Ascending aorta (tissue), 2 donors: ENCODE results near the gene PDE10A. TPM values are rescaled to one million over a fixed set of nuclear protein-coding genes. Genes with fewer than 3 reads are reported as not detected.

Experiments used
- DNase-seq, 2 donors: peaks; one replicate each; pipeline ENCODE4 v3.0.0-alpha.2; 2019; ENCODE audit warnings: low spot score in 2 of 2
- H3K27ac ChIP-seq, 2 donors: fragments of 200-600 bp; sonication (generic); one replicate each; pipeline ENCODE4 v1.5.1; 2016 to 2017; ENCODE audit warnings: mild to moderate bottlenecking in 1 of 2
- H3K27me3 ChIP-seq: fragments of 200-600 bp; sonication (generic); one replicate; pipeline ENCODE4 v1.5.1; 2017
- H3K36me3 ChIP-seq, 2 donors: fragments of 200-600 bp; sonication (generic); one replicate each; pipeline ENCODE4 v1.5.1; 2016
- H3K4me1 ChIP-seq, 2 donors: fragments of 200-600 bp; sonication (generic); one replicate each; pipeline ENCODE4 v1.5.1; 2016 to 2017; ENCODE audit warnings: mild to moderate bottlenecking in 1 of 2
- H3K4me3 ChIP-seq, 2 donors: fragments of 200-600 bp; sonication (generic); one replicate each; pipeline ENCODE4 v1.5.1; 2016 to 2017; ENCODE audit warnings: mild to moderate bottlenecking in 1 of 2
- H3K9me3 ChIP-seq, 2 donors: fragments of 200-600 bp; sonication (generic); one replicate each; pipeline ENCODE4 v1.5.1; 2016
- CTCF ChIP-seq, 3 experiments: fragments of 200-600 bp in 2 of 3; fragments of 450-650 bp in 1 of 3; sonication (generic) in 2 of 3; IDR thresholded peaks; one replicate each; pipeline ENCODE4 v1.5.1; 2016 to 2019; ENCODE audit warnings: antibody characterized with exemption in 3 of 3, mild to moderate bottlenecking in 1 of 3, moderate library complexity in 1 of 3
- intact Hi-C: fragments of 100-400 bp; cut with DNase I; formaldehyde crosslinking; loops from one replicate; pipeline ENCODE4 v1.15.1; 2023
- total RNA-seq: library from RNA; depleted of rRNA; stranded (reverse); fragments of >200 nt; gene quantifications from one replicate; pipeline ENCODE4 v1.1.0, GENCODE V29; 2016

Gene PDE10A
- total RNA-seq, 1 donor from 2014 or later: 2.0 TPM

DNA sequence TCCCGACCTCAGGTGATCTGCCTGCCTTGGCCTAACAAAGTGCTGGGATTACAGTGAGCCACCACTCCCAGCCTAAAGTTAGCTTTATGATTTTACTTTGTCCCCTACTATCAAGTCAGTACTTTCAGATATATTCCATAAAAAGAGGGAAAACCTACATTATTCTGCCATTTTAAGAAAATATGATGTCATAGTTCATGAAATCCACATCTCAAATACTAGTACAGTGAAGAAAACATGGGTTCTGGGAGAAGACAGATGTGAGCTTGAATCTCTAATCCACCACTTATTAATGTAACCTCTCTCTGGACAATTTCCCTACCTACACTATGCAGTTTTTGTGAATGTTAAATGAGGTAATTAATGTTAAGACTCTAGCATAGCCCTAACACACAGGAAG is 74.5 kb downstream of the PDE10A start:
- no peak overlapping the region for H3K27ac ChIP-seq
- H3K36me3 ChIP-seq: no peaks in the 10 kb centered on the region
- no peak for DNase-seq
- H3K4me1 ChIP-seq: no peaks in the 10 kb centered on the region
- H3K9me3 ChIP-seq: peaks cover 0 to 2% of the 10 kb centered on the region in 2 donors
- H3K4me3 ChIP-seq: no peak overlapping the region
- no peaks in the 10 kb centered on the region for H3K27me3 ChIP-seq
- TF ChIP-seq CTCF (IDR thresholded peaks at IDR 0.05): no peak
- intact Hi-C loops: no loop called here

DNA sequence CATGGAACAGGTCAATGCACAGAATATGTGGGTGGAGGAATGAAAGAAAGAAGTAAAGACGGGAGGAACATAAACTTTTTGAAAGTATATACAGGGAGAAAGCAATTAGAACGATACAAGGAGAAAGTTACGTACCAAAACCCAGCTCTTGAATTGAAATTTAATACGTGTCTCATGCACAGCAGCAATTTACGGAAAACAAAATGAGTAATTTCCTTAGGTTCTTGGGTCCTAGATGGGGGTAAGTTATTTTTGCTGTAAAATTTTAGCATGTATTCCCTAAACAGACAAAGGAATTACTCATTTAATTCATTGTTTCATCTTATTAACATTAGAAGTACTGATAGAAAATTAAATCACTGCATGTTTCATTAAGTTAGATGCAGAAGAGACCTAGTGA is 75.8 kb downstream of the PDE10A start:
- no peak for DNase-seq
- H3K27me3 ChIP-seq: no peaks in the 10 kb centered on the region
- intact Hi-C loops: no loop called here
- no peaks in the 10 kb centered on the region for H3K36me3 ChIP-seq
- no peaks in the 10 kb centered on the region for H3K4me1 ChIP-seq
- no peak overlapping the region for H3K27ac ChIP-seq
- H3K4me3 ChIP-seq: no peak overlapping the region
- no peak for TF ChIP-seq CTCF (IDR thresholded peaks at IDR 0.05)
- H3K9me3 ChIP-seq: no peaks in the 10 kb centered on the region

DNA sequence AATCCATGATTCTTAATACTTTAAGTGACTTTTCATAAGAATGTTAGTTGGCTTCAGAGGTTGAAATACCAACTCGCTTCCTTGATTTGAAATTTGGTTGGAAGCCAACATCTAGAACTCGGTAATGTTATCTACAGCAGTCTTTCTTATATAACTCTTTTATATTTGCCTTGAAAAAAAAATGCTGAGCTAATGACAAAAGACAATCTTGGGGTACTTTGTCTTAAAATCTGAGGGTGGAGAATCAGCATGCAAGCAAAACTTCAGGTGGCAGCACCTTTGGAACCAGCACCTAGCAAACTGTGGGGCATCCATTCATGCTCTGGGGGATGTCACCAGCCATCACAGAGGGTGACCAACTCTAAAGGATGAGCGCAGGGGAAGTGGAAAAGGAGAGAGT is 76.3 kb downstream of the PDE10A start:
- Histone ChIP-seq H3K36me3 (no peaks in the 10 kb centered on the region), H3K27ac (no peak overlapping the region), H3K9me3 (no peaks in the 10 kb centered on the region), H3K27me3 (no peaks in the 10 kb centered on the region), H3K4me3 (no peak overlapping the region), H3K4me1 (no peaks in the 10 kb centered on the region)
- no peak for TF ChIP-seq CTCF (IDR thresholded peaks at IDR 0.05)
- intact Hi-C loops: no loop called here
- DNase-seq: no peak

DNA sequence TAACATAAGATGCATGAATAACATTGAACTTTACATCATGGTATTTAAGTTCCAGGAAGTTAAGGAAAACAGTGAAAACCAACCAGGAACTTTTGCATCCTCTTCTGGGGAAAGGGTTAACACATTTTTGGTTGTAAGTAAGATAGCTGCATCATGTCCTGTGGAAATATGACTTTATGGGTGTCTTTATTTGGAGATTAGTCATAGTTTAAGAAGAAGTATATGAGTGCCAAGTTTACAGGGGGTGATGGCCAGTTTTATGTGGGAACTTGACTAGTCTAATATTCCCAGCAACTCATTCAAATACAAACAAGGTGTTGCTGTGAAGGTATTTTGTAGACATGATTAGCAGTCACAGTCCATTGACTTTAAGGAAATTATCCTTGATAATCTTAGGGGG is 78.0 kb downstream of the PDE10A start:
- Histone ChIP-seq H3K27ac (no peak overlapping the region), H3K27me3 (no peaks in the 10 kb centered on the region), H3K4me3 (no peak overlapping the region), H3K36me3 (no peaks in the 10 kb centered on the region), H3K4me1 (no peaks in the 10 kb centered on the region), H3K9me3 (no peaks in the 10 kb centered on the region)
- no peak for DNase-seq
- TF ChIP-seq CTCF (IDR thresholded peaks at IDR 0.05): no peak
- intact Hi-C loops: no loop called here

GRCh38 chr6:165584541-165584940 is 78.5 kb downstream of the PDE10A start:
- Histone ChIP-seq H3K9me3 (no peaks in the 10 kb centered on the region), H3K27ac (no peak overlapping the region), H3K36me3 (no peaks in the 10 kb centered on the region), H3K4me1 (no peaks in the 10 kb centered on the region), H3K27me3 (no peaks in the 10 kb centered on the region), H3K4me3 (no peak overlapping the region)
- no peak for TF ChIP-seq CTCF (IDR thresholded peaks at IDR 0.05)
- no peak for DNase-seq
- intact Hi-C loops: no loop called here

DNA sequence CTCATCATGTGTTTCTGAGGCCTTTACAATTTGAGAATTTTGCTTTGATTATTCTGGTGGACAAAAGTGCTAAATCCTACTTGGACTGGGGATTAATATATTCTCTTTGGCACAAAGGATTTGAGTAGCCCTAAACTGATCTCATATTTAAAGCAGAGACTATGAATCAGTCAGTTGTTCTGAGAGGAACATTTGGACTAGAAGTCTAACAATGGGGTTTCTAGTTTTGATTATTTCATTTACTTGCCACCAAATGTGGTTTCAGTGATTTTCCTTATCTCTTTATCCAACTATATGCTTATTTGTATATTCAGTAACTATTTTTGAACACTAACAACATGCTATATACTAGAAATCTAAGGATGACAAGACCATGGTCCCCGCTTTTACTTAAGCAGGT is 81.4 kb downstream of the PDE10A start:
- DNase-seq: no peak
- H3K4me1 ChIP-seq: no peaks in the 10 kb centered on the region
- no peaks in the 10 kb centered on the region for H3K9me3 ChIP-seq
- H3K36me3 ChIP-seq: no peaks in the 10 kb centered on the region
- no peak overlapping the region for H3K27ac ChIP-seq
- no peak overlapping the region for H3K4me3 ChIP-seq
- H3K27me3 ChIP-seq: no peaks in the 10 kb centered on the region
- TF ChIP-seq CTCF (IDR thresholded peaks at IDR 0.05): no peak
- intact Hi-C loops: no loop called here
